Hematopoietic multipotent progenitor cell treated with erythropoietin and hydrocortisone succinate and interleukin-3 and kit ligand, for 6 days (in vitro differentiated cells): ENCODE data around the gene KLHDC8B.
"Not testable (repeated sequence)": the region's sequence is repeated elsewhere in the genome, so short reads cannot be mapped to it uniquely, and the experiment has no call there.

Experiments used
- DNase-seq: peaks from one replicate; pipeline ENCODE4 v3.0.0-alpha.2; 2015

Gene KLHDC8B

DNA sequence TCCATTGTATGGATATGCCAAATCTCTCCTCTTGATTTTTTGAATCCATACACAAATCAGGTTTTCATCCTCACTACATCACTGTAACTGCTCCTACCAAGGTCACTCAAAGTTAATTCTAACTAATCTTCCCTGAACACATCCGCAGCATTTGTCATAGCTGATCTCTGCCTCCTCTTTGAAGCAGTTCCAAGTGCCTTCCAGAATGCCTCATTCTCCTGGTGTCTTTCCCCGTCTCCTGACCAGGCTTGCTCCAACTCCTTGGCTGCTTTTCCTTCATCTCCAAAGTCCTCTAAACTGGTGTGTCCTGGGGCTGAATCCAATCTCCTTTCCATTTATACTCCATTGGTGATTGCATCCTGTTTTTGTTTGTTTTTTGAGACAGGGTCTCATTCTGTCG is 26.8 kb downstream of the KLHDC8B start:
- DNase-seq, result no peak

DNA sequence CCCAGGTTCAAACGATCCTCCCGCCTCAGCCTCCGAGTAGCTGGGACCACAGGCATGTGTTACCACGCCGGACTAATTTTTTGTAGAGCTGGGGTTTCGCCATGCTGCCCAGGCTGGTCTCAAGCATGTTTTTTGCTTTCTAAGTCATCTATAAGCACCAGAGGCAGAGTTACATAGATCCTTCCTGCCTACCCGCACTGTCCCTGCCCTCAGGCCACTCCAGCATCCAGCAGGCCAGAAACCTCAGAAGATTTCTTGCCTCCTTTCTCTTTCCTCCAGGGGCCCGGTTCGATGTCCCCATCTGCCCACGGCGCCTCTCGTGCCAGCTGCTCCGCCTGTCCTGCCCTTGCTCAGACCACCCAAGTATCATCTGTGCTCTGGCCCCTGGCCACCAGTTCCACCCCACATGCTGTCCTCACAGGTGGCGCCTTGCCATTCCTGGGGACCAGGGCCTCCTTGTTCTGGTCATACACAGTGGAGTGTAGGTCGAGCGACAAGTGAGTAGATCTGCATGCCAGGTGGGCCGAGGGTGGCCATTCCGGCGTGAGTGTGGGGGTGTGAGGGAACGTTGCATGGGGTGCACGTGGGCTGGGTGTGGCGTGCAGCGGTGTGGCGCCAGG is 27.3 kb downstream of the KLHDC8B start:
- no peak for DNase-seq

DNA sequence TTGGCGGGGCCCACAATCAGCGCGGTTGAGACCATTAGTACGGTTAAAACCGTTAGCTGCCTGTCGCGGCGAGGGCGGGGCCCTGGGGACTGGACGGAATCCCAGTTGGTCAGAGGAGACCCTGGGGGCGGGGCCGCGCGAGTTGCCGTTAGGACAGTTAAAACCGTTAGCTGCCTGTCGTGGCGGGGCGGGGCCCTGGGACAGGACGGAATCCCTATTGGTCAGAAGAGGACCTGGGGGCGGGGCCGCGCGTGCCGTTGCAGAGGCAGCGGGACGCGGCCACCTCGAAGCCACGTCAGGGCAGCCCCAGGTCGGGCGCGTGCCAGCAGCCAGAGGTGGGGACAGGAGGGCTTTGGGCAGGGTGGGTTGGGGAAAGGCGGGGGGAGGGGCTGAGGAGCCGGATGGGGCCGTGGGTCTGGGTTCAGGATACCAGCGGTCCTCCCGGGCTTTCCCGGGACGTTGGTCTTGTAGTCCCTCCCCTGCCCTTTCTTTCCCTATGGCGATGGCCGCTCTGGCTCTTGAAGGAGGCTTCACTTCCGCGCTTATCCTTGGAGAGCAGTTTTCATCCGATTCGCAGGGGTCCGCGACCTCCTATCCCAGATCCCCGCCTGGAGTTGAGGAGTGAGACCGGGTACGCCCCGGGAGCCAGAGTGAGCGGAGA is 28.0 kb downstream of the KLHDC8B start:
- no peak for DNase-seq

DNA sequence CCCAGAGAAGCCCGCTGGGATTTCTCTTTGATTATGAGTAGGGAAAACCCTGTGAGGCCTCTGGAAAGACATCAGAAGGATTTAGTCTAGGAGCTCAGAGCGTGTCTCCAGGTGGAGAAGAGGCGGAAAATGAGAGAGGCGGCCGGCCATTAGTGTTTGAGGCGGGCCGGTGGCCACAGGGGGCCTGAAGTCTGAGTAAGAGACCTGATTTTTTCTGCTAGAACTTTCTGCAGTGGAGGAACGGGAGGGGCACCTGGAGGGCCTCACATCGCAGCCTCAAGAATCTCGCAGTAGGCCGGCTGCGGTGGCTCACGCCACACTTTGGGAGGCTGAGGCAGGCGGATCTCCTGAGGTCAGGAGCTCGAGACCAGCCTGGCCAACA is 28.5 kb downstream of the KLHDC8B start:
- DNase-seq, result no peak

DNA sequence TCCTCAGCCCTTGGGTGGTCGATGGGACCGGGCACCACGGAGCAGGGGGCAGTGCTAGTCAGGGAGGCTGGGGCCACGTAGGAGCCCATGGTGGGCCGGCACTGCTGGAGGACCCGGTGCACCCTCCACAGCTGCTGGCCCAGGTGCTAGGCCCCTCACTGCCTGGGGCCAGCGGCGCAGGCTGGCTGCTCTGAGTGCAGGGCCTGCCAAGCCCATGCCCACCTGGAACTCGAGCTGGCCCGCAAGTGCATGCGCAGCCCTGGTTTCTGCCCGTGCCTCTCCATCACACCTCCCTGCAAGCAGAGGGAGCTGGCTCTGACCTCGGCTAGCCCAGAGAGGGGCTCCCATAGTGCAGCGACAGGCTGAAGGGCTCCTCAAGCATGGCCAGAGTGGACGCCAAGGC is 42.1 kb downstream of the KLHDC8B start:
- DNase-seq, result no peak

DNA sequence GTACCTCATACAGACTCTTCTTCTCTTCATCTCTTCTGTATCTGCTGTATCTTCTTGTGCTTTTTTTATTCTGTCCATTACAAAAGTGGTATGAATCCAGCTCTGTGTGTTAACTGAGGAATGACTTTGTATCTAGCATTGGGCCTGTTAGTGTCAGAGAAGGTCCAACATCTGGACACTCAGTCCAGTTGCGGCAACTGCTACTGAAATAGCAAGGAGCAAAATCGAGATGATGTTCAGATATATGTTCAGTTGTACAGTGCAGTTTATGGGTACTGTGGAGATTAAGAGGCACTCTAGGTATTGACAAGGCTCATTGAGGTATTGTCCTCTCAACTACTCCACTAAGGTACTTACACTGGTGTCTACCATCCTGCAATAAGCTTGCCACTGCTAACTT is 42.6 kb downstream of the KLHDC8B start:
- no peak for DNase-seq

DNA sequence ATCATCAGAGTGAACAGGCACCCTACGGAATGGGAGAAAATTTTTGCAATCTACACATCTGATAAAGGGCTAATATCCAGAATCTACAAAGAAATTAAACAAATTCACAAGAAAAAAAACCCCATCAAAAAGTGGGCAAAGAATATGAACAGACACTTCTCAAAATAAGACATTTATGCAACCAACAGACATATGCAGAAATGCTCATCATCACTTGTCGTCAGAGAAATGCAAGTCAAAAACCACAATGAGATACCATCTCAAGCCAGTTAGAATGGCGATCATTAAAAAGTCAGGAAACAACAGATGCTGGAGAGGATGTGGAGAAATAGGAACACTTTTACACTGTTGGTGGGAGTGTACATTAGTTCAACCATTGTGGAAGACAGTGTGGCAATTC is 45.3 kb downstream of the KLHDC8B start:
- peak; percentile 32 for DNase-seq

DNA sequence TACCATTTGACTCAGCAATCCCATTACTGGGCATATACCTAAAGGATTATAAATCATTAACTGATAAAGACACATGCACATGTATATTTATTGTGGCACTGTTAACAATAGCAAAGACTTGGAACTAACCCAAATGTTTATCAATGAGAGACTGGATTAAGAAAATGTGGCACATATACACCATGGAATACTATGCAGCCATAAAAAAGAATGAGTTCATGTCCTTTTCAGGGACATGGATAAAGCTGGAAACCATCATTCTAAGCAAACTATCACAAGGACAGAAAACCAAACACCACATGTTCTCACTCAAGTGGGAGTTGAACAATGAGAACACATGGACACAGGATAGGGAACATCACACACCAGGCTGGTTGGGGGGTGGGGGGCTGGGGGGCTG is 45.7 kb downstream of the KLHDC8B start:
- DNase-seq, result not testable (repeated sequence)

DNA sequence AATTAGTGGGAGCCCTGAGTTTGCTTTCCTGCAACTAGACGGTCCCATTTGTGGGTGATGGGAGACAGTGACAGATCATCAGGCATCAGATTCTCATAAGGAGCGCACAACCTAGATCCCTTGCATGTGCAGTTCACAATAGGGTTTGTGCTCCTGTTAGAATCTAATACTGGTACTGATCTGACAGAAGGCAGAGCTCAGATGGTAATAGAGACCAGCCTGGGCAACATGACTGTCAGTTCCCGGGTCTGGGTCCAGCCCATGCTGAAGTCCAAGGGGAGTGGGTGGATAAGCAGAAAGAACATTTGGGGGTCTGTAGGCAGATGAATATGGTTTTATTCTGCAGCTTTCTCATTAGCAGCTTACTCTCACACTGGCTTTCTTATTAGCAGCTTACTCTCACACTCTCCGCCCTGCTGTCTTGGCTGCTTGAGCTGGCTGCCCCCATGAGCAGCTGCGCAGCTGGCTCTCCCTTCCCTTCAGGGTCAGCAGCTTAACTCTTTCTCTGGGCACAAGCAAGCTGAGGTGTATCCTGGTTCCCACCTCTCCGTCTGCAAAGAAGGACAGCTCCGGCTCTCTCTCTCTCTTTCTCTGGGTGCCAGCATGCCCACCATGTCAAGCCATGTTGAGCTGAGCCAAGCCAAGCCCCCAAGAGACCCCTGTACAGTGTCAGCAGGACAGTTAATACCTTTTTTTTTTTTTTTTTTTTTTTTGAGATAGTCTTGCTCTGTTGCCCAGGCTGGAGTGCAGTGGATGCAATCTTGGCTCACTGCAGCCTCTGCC is 46.5 kb downstream of the KLHDC8B start:
- peak; percentile 23 for DNase-seq

DNA sequence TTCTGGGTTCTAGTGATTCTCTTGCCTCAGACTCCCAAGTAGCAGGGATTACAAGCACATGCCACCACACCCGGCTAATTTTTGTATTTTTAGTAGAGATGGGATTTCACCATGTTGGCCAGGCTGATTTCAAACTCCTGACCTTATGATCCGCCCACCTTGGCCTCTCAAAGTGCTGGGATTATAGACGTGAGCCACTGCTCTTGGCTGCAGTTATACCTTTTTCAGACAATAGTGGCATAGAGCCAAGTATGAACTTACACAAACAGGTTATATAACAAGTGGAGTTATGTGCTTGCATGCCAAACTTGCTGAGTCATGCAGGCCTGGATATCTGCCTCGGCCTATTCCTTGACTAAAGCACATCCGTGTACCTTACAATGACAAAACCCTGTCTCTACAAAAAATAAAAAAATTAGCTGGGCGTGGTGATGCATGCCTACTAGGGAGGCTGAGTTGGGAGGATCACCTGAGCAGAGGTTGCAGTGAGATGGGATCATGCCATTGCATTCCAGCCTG is 47.1 kb downstream of the KLHDC8B start:
- peak; percentile 91 for DNase-seq

DNA sequence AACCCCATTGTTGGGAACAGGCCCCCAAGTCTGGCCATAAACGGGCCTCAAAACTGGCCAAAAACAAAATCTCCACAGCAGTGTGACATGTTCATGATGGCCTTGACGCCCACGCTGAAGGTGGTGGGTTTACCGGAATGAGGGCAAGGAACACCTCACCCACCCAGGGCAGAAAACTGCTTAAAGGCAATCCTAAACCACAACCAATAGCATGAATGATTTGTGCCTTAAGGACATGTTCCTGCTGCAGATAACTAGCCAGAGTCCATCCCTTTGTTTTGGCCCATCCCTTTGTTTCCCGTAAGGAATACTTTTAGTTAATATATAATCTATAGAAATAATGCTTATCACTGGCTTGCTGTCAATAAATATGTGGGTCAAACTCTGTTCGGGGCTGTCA is 47.7 kb downstream of the KLHDC8B start:
- DNase-seq, result no peak

DNA sequence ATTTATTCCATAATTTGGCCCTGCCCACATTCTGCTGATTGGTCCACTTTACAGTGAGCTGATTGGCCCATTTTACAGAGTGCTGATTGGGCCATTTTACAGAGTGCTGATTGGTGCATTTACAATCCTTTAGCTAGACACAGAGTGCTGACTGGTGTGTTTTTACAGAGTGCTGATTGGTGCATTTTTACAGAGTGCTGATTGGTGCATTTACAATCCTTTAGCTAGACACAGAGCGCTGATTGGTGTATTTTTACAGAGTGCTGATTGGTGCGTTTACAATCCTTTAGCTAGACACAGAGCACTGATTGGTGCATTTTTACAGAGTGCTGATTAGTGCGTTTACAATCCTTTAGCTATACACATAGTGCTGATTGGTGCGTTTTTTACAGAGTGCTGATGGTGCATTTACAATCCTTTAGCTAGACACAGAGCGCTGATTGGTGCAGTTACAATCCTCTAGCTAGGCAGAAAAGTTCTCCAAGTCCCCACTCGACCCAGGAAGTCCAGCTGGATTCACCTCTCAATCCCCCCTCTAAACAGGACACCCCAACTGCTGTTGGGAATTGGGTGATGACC is 49.7 kb downstream of the KLHDC8B start:
- DNase-seq, result not testable (repeated sequence)

DNA sequence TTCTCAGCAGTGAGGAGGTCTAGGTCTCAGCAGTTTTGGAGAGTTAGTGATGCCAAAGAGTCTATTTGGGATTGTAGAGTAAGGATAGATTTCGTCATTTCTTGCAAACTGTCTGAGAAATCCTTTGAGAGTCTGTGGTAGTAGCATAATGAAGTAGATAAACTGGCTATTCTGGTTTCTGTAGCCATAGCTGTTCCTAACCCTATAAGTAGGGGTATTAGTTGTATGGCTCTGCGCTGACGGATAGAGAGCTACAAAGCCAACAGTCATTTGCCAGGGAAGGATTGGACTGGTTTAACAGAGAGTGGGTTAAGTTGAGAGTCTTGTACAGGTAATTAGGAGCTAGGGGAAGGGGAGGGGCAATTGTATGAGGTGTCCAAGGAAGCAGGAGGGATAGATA is 50.6 kb downstream of the KLHDC8B start:
- no peak for DNase-seq
